Stimulated activated naive CD8-positive, alpha-beta T cell treated with anti-CD3 and anti-CD28 coated beads, Interleukin-15, Interleukin-2, amounts not matched to agents 100 U/mL and 50 U/mL, for 24 hours (primary cell): ENCODE measurements around the gene SLC35A3.
A peak's percentile ranks its signal among the peaks of the same experiment; 100 is the strongest.
"Not testable (repeated sequence)": the region's sequence is repeated elsewhere in the genome, so short reads cannot be mapped to it uniquely, and the experiment has no call there.

Experiments
- ATAC-seq: fragments of 150-1000 bp; cut with Tn5 transposase; one replicate; pipeline ENCODE4 v1.10.0; 2021
- DNase-seq: peaks from one replicate; pipeline ENCODE4 v3.0.0; 2021

The SLC35A3 gene

DNA sequence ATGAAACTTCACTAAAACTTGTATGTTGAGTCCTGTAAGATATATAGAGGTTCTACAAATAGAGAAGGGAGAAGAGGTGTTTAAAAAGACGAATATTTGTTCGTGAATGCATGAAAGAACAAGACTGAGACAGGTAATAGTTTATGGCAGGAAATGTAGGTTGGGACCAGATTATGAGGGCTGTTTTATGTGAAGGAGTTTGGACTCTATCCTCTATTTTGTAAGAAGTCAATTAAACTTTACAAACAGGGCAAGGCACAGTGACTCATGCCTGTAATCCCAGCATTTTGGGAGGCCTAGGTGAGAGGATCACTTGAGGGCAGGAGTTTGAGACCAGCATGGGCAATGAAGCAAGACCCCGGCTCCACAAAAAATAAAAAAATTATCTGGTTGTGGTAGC, 5.7 kb downstream of the SLC35A3 start:
- DNase-seq (no peak), ATAC-seq (no peak)

DNA sequence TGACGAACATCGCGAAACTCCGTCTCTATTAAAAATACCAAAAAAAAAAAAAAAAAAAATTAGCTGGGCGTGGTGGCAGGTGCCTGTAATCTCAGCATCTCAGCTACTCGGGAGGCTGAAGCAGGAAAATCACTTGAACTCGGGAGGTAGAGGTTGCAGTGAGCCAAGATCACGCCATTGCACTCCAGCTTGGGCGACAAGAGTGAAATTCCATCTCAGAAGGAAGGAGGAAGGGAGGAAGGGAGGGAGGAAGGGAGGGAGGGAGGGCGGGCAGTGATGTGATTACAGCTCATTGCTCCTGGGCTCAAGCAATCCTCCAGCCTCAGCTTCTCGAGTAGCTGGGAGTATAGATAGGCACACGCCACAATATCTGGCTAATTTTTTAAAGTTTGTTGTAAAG, 7.5 kb downstream of the SLC35A3 start:
- ATAC-seq, DNase-seq: not testable (repeated sequence)

DNA sequence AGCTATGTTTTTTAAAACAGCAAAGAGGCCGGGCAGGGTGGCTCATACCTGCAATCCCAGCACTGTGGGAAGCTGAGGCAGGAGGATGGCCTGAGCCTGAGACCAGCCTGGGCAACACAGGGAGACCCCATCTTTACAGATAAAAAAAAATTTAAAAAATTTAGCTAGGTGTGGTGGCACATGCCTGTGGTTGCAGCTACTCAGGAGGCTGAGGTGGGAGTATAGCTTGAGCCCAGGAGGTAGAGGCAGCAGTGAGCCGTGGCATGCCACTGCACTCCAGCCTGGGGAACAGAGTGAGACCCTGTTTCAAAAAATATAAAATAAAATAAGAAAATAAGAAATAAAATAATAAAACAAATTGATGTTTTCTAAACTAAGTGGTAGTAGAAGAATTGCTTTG, 8.4 kb downstream of the SLC35A3 start:
- DNase-seq (no peak), ATAC-seq (no peak)

DNA sequence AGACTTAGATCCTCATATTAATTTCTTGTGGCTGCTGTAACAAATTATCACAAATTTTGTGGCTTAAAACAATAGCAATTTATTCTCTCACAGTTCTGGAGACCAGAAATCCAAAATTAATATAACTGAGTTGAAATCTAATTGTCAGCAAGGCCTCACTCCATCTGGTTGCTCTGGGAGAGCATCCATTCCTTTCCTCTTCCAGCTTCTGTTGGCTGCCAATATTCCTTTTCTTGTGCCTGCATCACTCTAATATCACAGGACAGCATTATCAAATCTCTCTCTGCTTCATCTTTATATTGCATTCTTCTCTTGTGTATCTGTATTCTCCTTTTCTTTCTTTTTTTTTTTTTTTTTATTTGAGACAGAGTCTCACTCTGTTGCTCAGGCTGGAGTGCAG, 9.3 kb downstream of the SLC35A3 start:
- ATAC-seq, result no peak
- DNase-seq, result no peak

DNA sequence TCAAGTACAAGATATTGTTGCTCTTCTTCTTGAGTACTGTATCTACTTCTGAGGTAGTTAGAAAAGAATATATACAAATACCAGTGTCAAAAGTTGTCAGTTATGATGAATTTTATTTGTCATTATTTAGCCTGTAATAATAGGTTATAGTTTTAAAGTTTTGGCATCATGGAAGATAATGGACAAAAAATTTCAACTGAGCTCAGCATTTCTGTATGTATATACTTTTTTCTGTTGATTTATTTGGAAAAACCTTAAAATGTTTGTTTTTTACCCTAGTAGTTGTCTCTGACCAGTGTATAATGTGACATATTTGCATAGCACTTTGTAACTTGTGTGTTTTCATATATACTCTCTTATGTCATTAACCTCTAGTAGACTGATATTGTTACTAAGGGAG, 11.1 kb downstream of the SLC35A3 start:
- DNase-seq, result no peak
- ATAC-seq, result no peak

DNA sequence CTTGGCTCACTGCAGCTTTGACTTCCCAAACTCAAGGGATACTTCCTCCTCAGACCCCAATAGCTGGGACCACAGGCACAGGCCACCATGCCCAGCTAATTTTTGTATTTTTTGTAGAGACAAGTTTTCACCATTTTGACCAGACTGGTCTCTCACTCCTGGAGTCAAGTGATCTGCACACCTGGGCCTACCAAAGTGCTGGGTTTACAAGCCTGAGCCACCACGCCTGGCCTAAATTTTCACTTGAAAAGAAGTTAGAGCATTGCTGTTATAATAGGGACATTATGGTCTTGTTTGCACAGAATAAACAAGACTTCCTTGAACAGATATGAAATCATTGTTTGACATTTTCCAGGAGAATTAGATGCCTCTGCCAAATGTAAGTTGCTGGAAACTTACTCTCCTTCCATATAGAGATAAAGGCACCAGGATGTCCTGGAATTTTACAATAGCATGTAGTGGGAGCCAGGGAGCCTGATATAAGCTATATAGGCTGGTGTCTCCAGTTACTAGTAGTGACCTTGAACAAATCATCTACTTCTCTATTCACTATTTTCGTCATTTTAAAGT, 16.9 kb downstream of the SLC35A3 start:
- DNase-seq, result no peak
- ATAC-seq, result no peak

DNA sequence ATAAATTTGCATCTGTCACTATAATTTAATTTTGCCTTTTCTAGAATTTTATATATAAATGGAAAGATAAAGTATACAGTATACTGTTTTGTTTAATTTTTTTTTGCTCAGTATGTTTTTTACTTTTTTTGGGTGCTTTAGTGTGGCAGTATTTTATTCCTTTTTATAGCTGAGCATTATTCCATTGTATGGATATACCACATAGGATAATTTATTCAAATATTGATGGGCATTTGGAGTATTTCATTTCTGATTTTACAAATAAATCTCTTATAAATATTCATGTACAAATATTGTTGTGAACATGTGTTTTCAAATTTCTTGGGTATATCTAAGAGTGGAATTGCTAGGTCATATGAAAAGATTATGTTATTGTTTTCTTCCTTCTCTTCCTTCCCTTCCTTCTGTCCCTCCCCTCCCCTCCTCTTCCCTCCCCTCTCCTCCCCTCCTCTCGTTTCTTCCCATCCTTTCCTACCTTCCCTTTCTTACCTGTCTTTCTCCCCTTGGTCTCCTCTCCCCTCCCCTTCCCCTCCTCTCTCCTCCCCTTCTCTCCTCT, 18.5 kb downstream of the SLC35A3 start:
- DNase-seq, result no peak
- ATAC-seq, result no peak

DNA sequence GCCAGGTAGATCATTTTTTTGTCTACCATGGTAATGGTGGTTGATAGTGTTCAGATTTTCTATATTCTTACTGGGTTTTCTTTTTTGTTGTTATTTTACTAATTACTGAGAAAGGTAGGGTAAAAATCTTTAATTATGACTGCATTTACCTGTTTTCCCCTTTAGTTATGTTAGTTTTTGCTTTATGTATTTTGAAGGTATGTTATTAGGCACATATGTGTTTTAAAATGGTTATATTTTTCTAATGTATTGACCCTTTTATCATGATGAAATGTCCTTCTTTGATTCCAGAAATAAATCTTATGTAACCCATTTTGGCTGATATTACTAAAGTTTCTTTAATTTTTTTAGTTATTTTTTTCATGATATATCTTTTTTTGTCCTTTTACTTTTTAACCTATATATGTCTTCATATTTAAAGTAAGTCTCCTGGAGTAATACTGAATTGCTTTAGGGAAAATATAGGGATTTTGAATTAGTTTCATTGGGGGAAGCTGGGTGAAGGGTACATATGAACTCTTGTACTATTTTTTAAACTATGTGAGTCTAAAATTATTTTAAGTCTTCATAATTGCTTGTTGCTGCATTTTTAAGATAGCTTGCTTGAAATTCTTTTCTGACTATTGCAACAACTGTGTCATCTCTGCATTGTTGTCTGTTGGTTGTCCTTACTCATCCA, 22.4 kb downstream of the SLC35A3 start:
- no peak for ATAC-seq
- no peak for DNase-seq

DNA sequence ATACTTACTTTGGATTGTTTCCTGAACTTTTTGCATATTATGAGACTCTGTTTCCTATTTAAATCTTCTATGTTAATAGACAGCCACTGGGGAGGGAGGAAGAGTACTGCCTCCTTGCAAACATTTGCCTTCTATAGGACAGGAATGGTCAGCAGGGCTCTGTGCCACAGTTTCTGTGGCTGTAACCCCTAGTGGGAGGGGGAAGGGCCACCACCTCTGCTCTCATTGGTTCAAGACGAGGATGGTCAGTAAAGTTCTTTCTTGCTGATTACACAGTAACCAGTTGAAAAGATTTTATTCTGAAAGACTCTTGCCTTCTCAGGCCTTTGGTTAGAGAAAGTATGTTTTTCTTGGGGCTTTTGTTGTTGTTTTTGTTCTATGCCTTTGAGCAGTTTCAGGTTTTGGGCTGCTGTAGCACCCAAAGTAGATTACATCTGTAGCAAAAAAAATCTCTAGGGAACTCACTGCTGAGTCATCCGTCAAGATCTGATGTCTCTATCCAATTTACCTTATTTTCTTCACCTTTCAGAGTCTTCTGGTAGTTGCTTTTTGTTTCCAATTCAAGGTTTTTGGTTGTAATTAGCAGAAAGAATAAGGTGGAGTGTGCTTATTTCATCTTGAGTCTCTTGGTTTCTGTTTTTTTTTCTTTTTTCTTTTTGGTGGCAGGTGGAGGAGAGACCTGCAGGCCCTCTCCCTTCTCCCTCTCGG, 23.1 kb downstream of the SLC35A3 start:
- no peak for DNase-seq
- no peak for ATAC-seq

DNA sequence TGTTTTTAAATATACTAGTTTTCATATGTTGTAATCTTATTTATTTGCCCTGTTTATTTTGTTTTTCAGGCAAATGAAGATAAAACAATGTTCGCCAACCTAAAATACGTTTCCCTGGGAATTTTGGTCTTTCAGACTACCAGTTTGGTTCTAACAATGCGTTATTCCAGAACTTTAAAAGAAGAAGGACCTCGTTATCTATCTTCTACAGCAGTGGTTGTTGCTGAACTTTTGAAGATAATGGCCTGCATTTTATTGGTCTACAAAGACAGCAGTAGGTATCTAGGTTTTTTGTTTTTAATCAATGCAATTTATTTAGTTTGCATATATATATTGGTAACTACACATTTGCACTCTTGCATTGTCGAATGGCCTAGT, 23.7 kb downstream of the SLC35A3 start:
- DNase-seq (no peak), ATAC-seq (no peak)

DNA sequence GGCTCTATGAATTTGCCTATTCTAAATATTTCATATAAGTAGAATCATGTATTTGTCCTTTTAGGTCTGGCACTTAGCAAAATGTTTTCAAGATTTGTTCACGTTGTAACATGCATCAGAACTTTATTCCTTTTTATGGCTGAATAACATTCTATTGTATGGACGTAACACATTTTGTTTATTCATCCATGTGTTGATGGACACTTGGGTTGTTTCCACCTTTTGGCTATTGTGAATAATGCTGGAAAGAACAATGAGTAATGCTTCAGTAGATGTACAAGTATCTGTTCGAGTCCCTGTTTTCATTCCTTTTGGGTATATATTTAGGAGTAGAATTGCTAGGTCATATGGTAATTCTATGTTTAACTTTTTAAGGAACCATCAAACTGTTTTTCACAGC, 24.7 kb downstream of the SLC35A3 start:
- DNase-seq (no peak), ATAC-seq (no peak)

DNA sequence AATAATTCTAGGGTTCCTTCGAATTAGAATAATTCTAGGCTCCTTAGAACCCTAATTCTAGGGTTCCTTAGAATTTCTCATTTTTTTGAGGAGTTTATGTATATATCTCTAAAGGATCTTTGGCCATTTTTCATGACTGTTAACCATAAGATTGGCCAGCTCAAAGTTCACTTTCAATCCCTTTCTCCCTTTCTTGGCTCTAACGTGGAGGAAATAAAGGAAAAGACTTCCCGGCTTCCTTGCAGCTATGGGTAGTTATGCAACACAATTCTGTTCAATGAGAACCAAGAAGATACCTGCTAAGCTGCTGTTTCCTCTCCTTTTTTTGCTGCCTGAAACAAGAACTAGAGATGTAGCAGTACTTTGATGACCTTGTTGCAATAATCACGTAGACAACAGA, 27.2 kb downstream of the SLC35A3 start:
- ATAC-seq (no peak), DNase-seq (no peak)

DNA sequence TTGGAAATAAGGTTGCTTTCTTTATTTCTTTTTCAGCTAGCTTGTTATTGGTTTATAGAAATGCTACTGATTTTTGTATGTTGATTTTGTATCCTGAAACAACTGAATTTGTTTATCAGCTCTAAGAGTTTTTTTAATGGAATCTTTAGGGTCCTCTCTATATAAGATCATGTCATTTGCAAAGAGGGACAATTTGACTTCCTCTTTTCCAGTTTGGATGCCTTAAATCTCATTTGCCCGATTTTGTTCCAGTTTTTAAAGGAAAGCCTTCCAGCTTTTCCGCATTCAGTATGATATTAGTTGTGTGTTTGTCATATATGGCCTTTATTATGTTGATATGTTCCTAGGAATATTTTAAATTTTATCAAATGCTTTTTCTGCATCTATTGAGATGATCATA, 31.7 kb downstream of the SLC35A3 start:
- DNase-seq (no peak), ATAC-seq (no peak)

DNA sequence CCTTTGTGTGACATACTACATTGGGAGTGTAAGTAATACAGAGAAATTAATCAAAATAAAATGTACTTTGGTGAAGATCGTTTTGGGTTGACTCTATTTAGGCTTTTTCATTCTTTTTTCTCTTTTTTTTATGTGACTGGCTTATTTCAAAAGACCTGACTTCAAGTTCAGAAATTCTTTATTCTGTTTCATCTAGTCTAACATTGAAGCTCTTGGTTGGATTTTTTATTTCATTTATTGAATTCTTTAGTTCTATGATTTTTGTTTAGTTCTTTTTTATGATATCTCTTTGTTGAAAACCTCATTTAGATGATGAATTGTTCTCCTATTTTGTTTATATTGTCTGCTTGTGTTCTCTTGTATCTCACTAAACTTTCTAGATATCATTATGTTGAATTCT, 35.6 kb downstream of the SLC35A3 start:
- DNase-seq (no peak), ATAC-seq (no peak)

DNA sequence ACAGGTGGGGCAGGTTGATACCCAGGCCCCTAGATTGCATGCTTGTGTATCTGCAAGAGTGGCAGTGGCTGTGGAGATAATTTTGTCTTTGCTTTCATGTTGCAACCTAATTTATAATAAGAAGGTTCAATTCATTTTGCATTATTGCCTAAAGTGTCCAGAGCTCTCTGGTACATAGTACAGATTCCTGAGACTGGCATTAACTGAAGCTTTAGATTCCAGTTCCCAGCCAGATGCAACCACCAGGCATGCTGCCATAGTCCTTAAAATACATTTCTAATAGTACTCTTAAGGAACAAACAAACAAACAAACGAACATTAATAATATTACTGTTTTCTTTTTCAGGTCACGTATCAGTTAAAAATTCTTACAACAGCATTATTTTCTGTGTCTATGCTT, 36.9 kb downstream of the SLC35A3 start:
- DNase-seq (no peak), ATAC-seq (no peak)

DNA sequence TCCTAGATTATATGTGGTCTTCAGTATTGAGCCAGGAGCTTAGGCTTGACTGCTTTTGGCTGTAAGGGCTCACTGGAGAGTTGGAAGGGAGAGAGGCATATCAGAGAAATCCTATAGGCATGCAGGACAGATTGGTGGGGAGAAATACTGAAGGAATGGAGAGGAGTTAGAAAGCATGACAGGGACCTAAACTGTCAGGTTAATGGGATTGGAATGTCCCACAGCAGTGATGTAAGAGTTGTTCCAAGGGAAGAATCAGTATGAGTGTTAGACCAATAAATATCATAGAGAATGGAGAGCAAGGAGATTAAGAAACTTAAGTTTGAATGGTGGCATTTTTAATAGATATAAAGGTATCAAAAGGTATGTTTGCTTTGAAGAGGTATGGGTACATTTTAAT, 39.7 kb downstream of the SLC35A3 start:
- DNase-seq (no peak), ATAC-seq (no peak)

DNA sequence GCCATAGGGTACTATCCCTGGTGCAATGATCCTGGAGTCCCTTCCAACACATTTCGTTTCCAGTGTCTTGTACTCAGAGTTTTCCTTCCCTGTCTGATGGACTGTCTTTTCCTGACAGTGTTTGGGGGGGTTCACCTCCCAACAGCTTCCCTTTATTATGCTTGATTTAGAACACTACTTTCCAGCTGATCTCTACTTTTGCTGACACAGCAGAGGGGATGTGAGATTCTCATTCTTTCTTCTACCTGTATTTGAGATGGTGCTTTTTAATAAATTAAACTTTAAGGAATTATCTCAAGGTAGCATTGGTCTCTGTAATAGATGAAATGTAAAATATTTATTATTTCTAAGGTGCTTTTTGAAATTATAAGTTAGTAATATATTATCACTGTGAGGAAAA, 41.0 kb downstream of the SLC35A3 start:
- ATAC-seq (no peak), DNase-seq (no peak)

DNA sequence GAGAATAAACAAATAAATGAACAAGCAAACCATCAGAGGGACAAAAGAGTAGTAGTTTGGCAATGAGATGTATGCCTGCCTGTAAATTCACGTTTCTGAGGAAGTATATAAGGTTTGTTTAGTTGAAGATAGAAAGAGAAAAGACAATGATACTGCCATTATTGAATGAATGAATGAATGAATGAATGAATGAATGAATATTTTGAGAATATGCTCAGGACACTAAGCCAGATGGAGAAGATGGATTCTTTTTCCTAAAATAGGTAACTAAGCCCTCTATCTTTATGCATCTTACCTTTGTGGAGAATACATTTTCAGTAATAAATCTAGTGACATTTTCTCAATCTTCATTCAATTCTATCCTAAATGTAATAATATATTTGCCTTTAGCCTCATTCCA, 49.4 kb downstream of the SLC35A3 start:
- no peak for DNase-seq
- ATAC-seq, result no peak

DNA sequence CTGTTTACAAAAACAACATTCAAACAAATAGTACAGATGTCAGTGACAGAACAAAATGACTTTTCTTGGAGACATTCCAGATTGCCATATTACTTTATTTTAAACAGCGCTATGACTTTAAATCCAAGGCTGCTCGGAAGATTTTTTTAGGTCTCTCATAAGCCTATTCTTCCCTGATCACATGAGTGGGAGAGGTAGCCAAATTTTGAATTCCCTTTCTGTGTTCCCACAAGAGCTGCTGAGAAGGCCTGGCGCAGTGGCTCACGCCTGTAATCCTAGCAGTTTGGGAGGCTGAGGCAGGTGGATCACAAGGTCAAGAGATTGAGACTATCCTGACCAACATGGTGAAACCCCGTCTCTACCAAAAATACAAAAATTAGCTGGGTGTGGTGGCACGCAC, 53.7 kb downstream of the SLC35A3 start:
- ATAC-seq, result no peak

DNA sequence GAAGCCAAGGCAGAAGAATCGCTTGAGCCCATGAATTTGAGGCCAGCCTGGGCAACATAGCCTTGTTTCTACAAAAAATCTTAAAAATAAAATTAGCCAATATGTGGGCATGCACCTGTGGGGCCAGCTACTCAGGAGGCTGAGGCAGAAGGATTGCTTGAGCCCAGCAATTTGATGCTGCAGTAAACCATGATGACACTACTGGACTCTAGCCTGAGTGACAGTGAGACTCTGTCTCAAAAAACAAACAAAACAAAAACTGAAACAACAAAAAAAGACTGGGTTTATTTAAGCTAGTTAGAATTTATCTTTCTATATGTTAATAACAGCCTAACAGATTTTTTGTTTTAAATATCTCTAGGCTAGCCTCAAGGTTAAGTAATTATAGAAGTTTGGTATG, 57.4 kb downstream of the SLC35A3 start:
- ATAC-seq (no peak), DNase-seq (no peak)

More for the DNA sequence above, 53.7 kb downstream of the SLC35A3 start:
- DNase-seq, result no peak

DNA sequence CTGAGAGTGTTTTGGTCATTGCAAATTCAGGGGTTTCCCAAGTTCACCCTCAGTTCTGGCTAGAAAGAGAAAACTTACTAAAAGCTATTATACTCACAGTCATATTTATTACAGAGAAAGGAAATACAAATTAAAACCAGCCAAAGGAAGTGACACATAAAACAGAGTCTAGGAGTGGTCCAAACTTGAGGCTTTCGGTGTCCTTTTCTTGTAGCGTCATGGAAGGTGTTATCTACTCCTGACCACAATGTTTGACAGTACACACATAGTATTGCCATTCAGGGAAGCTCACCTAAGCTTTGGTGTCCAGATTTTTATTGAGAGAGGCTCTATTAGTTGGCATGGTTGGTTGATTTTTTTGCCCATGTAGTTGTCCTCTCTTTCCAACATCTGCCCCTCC, 59.0 kb downstream of the SLC35A3 start:
- ATAC-seq (peak; percentile 88), DNase-seq (no peak)

DNA sequence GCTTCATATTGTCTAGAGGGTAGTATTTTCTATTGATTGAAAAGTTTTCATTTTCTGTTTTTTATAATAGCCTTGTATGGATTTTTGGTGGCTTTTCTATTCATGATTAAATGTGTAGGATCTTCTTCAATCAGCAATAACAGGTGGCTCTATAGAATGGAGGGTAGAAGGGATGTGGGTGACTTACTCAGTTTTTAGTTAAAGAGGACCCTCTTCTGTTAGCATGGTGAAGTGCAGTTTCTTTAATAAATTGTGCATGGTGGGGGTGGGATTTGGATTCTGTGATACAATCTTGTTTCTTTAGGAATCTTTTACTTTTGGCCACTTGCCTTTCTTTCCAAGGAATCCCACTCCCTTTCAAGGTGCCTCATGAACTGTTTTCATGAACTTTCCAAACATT, 64.7 kb downstream of the SLC35A3 start:
- DNase-seq (no peak), ATAC-seq (no peak)

DNA sequence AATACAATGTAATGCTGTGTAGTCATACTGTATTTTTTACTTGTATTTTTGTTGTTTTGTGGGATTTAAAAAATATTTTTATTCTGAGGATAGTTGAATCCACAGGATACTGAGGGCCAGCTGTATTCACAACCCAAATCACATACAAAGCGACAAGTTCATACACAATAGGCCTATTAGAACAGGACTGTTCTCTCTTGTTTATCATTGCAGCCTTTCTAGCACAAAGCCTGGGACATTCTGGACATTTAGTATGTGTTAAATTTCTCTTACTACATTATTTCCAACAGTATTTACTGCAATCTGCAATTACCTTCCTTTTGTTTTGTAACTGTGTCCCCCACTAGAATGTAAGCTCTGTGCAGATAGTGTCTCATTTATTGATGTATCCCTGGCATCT, 65.4 kb downstream of the SLC35A3 start:
- ATAC-seq, result no peak
- DNase-seq, result no peak
